HCT116 (cell line): ENCODE data around the gene SLC25A41. TPM values are rescaled to one million over a fixed set of nuclear protein-coding genes. Genes with fewer than 3 reads are reported as not detected.

Experiments used
- ATAC-seq: fragments of 200-7000 bp; cut with Tn5 transposase; 2 replicates; pipeline ENCODE4 v1.9.1; 2020; ENCODE audit warnings: mild to moderate bottlenecking, moderate library complexity
- BruUV-seq: library from RNA; stranded (reverse); fragments of 400-500 nt; replicated peaks from 2 replicates; lab custom pipeline; 2021; lab: Mats Ljungman, UMichigan
- CTCF ChIA-PET: fragments of 300-600 bp; sonication (Branson Sonifier 250); formaldehyde crosslinking; loops from one replicate; lab custom pipeline; 2021; ENCODE audit warnings: antibody characterized with exemption; lab: Charles Lee
- POLR2A ChIA-PET: fragments of 300-600, 350-600 bp; sonication (Branson Sonifier 250); formaldehyde crosslinking; loops from one replicate; lab custom pipeline; 2021; ENCODE audit warnings: antibody characterized with exemption; lab: Charles Lee
- RAD21 ChIA-PET, 2 experiments: fragments of 300-600 bp; sonication (Branson Sonifier 250); formaldehyde crosslinking; loops; one replicate each; lab custom pipeline; 2023; ENCODE audit warnings: low total read pairs in 2 of 2; ENCODE audit not compliant: uncharacterized antibody in 2 of 2, unreplicated experiment in 2 of 2, low non-redundant PET in 1 of 2; lab: Charles Lee
- DNase-seq: peaks from one replicate; pipeline ENCODE4 v3.0.0-alpha.2; 2010; ENCODE audit warnings: low read depth, low spot score
- H2AFZ ChIP-seq: fragments of 200-600 bp; shearing (Covaris generic), sonication (generic); 2 replicates; pipeline ENCODE4 v1.6.1; 2017; ENCODE audit warnings: low read depth, mixed run types, mixed read lengths, antibody characterized with exemption, low read length; ENCODE audit not compliant: poor library complexity, severe bottlenecking
- H3K27ac ChIP-seq: 2 replicates; pipeline ENCODE4 v1.5.1; 2012; ENCODE audit warnings: low read depth, low read length
- H3K27me3 ChIP-seq: fragments of 200-600 bp; sonication (generic); 2 replicates; pipeline ENCODE4 v1.6.1; 2016; ENCODE audit warnings: mixed run types, low read length, mixed read lengths; ENCODE audit not compliant: insufficient read depth
- H3K36me3 ChIP-seq, 2 experiments: fragments of 200-500 bp in 1 of 2; fragments of 200-600 bp in 1 of 2; sonication (Bioruptor generic) in 1 of 2; sonication (generic) in 1 of 2; 2 replicates each; pipeline versions ENCODE4 v1.5.1 to v1.6.1; 2014 to 2016; ENCODE audit warnings: low read length in 2 of 2, inconsistent platforms in 1 of 2, mixed read lengths in 1 of 2, mixed run types in 1 of 2; ENCODE audit not compliant: insufficient read depth in 2 of 2, control insufficient read depth in 1 of 2
- H3K4me1 ChIP-seq, 2 experiments: fragments of 200-600 bp in 1 of 2; sonication (generic) in 1 of 2; 2 replicates each; pipeline versions ENCODE4 v1.5.1 to v1.6.1; 2012 to 2017; ENCODE audit warnings: low read length in 2 of 2, inconsistent platforms in 1 of 2, mild to moderate bottlenecking in 1 of 2, mixed read lengths in 1 of 2, mixed run types in 1 of 2, moderate library complexity in 1 of 2; ENCODE audit not compliant: insufficient read depth in 2 of 2, control insufficient read depth in 1 of 2
- H3K4me2 ChIP-seq: fragments of 200-600 bp; sonication (generic); 2 replicates; pipeline ENCODE4 v1.6.1; 2017; ENCODE audit warnings: mixed run types, low read length, mixed read lengths
- H3K4me3 ChIP-seq, 2 experiments: fragments of 200-600 bp in 1 of 2; sonication (generic) in 1 of 2; replicated peaks in 1 of 2; 2 replicates each; pipeline ENCODE4 v1.5.1; 2011 to 2016; ENCODE audit warnings: low read length in 2 of 2, control low read depth in 1 of 2, low read depth in 1 of 2, mild to moderate bottlenecking in 1 of 2, mixed read lengths in 1 of 2, mixed run types in 1 of 2
- H3K79me2 ChIP-seq: fragments of 200-600 bp; sonication (generic); 2 replicates; pipeline ENCODE4 v1.6.1; 2017; ENCODE audit warnings: mild to moderate bottlenecking, mixed run types, low read length, moderate library complexity, mixed read lengths; ENCODE audit not compliant: insufficient read depth
- H3K9ac ChIP-seq: fragments of 200-600 bp; sonication (generic); 2 replicates; pipeline ENCODE4 v1.6.1; 2016; ENCODE audit warnings: low read length, mixed read lengths
- H3K9me2 ChIP-seq: fragments of 200-600 bp; sonication (generic), shearing (Covaris generic); 2 replicates; pipeline ENCODE4 v1.6.1; 2017; ENCODE audit warnings: mixed run types, mild to moderate bottlenecking, moderate library complexity; ENCODE audit not compliant: insufficient read depth
- H3K9me3 ChIP-seq, 2 experiments: fragments of 200-500 bp in 1 of 2; fragments of 200-600 bp in 1 of 2; sonication (Bioruptor generic) in 1 of 2; sonication (generic) in 1 of 2; 2 replicates each; pipeline ENCODE4 v1.6.1; 2014 to 2017; ENCODE audit warnings: low read length in 2 of 2, mixed read lengths in 2 of 2, inconsistent platforms in 1 of 2, low read depth in 1 of 2, mild to moderate bottlenecking in 1 of 2, mixed run types in 1 of 2, moderate library complexity in 1 of 2; ENCODE audit not compliant: control insufficient read depth in 1 of 2, insufficient read depth in 1 of 2
- H4K20me1 ChIP-seq: fragments of 200-600 bp; sonication (generic), shearing (Covaris generic); 2 replicates; pipeline ENCODE4 v1.6.1; 2017; ENCODE audit warnings: mixed run types, mild to moderate bottlenecking, moderate library complexity; ENCODE audit not compliant: insufficient read depth
- CEBPB ChIP-seq: IDR thresholded peaks from 2 replicates; pipeline ENCODE4 v1.6.1; 2012; ENCODE audit warnings: low read depth
- POLR2A ChIP-seq: IDR thresholded peaks from 2 replicates; pipeline ENCODE4 v1.7.0; 2011; ENCODE audit warnings: borderline replicate concordance; ENCODE audit not compliant: insufficient read depth, insufficient read length; ENCODE audit errors: extremely low read depth
- REST ChIP-seq: IDR thresholded peaks from 2 replicates; pipeline ENCODE4 v1.6.1; 2012; ENCODE audit warnings: low read depth
- SRF ChIP-seq: IDR thresholded peaks from 2 replicates; pipeline ENCODE4 v1.6.1; 2012; ENCODE audit warnings: low read depth
- ZBTB33 ChIP-seq: IDR thresholded peaks from 2 replicates; pipeline ENCODE4 v1.6.1; 2011; ENCODE audit warnings: mild to moderate bottlenecking, low read length, moderate library complexity; ENCODE audit not compliant: insufficient replicate concordance; ENCODE audit errors: extremely low read depth
- ZFX ChIP-seq: fragments of 450-650 bp; IDR thresholded peaks from 2 replicates; pipeline ENCODE4 v1.6.1; 2017
- ZNF274 ChIP-seq: fragments of 200-500 bp; sonication (Bioruptor generic); IDR thresholded peaks from 2 replicates; pipeline ENCODE4 v1.6.1; 2014; ENCODE audit warnings: mild to moderate bottlenecking, low read depth, low read length, inconsistent platforms
- intact Hi-C: fragments of 100-400 bp; cut with micrococcal nuclease; formaldehyde crosslinking; loops from 2 replicates; pipeline ENCODE4 v1.10.0; 2022
- total RNA-seq: library from RNA; stranded (reverse); gene quantifications from one replicate; pipeline ENCODE4 v1.2.1, GENCODE V29; 2021; ENCODE audit not compliant: unreplicated experiment
- TF ChIP-seq, protein P1 (sequence below): IDR thresholded peaks from 2 replicates; pipeline ENCODE4 v1.6.1; 2012

Gene SLC25A41
- total RNA-seq, 1 experiment from 2014 or later: 0.93 TPM

DNA sequence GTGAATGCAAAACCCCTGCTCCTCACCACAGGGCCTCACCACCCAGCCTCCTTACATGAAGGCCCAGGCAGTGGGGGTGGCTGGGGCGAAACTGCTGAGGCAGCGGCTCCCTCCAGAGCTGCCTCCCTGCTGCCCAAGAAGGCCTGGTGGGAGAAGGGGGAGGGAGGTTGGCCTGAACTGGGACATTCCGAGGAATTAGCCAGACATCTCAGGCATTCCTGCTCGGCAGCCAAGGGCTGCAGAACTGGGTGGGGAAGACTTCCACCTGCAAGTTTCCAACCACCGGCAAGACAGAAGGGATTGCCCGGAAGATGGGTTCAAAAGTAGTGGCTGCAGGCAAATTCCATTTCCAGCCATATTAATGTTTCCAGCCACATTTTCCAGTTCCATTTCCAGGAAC lies 55.5 kb downstream of the SLC25A41 start:
- Histone ChIP-seq H3K27ac (no peak overlapping the region), H2AFZ (no peak overlapping the region), H3K4me1 (peaks cover 5 to 8% of the 10 kb centered on the region in 2 experiments; a peak in 3 of 4 replicates), H3K9ac (no peak overlapping the region), H3K4me3 (no peak overlapping the region), H4K20me1 (no peaks in the 10 kb centered on the region), H3K27me3 (no peaks in the 10 kb centered on the region), H3K36me3 (peaks cover 13 to 15% of the 10 kb centered on the region in 2 experiments; a peak in 2 of 4 replicates), H3K4me2 (no peak overlapping the region), H3K79me2 (no peaks in the 10 kb centered on the region), H3K9me3 (no peaks in the 10 kb centered on the region), H3K9me2 (no peaks in the 10 kb centered on the region)
- ChIA-PET POLR2A (no interaction called here), CTCF (no interaction called here), RAD21 (no interaction called here)
- BruUV-seq: no TSS peak
- DNase-seq (no peak), ATAC-seq (no peak)
- TF ChIP-seq POLR2A (no peak), SRF (no peak), REST (no peak), CEBPB (no peak), ZBTB33 (no peak), ZNF274 (no peak), ZFX (no peak)
- TF ChIP-seq, protein P1, sequence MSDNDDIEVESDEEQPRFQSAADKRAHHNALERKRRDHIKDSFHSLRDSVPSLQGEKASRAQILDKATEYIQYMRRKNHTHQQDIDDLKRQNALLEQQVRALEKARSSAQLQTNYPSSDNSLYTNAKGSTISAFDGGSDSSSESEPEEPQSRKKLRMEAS: no peak
- intact Hi-C loops: no loop called here
